Loucy (cell line): ENCODE results near the gene LRRC26.

Experiments used
- CTCF ChIP-seq: fragments of 200-600 bp; sonication (generic); conservative IDR thresholded peaks from 2 replicates; pipeline ENCODE4 v1.5.1; 2014; ENCODE audit warnings: mild to moderate bottlenecking, antibody characterized with exemption, low read length
- EZH2phosphoT487 ChIP-seq: fragments of 200-600 bp; IDR thresholded peaks from 2 replicates; pipeline ENCODE4 v1.6.1; 2018; ENCODE audit warnings: antibody characterized with exemption, mild to moderate bottlenecking, moderate library complexity, borderline replicate concordance

GRCh38 chr9:137130176-137130755 lies 39.6 kb downstream of the LRRC26 start:
- TF ChIP-seq CTCF (no peak), EZH2phosphoT487 (no peak)
